ENCODE results near the gene USP22.

The USP22 gene

DNA sequence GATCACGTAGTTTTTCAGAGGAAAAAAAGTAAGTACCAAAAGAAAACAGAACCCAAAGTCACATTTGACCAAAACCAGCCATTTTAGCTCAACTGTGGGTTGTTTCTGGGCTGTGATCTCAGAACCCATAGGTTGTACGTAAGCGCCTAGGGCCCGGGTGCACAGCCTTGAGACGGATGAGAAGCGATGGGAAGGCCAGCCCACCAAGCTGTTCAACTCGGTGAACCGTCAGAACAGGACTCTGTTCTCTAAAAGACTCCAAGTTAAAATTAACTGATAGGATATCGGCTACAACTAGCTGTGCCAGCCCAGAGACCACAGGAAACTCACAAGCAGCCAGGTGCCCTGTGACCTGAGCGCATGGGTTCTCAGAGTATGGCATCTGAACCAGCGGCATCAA lies 28.3 kb downstream of the USP22 start:
- no peak overlapping the region for H3K4me3 ChIP-seq (ENCODE audit: low read depth, low read length)
- TF ChIP-seq, protein P1, sequence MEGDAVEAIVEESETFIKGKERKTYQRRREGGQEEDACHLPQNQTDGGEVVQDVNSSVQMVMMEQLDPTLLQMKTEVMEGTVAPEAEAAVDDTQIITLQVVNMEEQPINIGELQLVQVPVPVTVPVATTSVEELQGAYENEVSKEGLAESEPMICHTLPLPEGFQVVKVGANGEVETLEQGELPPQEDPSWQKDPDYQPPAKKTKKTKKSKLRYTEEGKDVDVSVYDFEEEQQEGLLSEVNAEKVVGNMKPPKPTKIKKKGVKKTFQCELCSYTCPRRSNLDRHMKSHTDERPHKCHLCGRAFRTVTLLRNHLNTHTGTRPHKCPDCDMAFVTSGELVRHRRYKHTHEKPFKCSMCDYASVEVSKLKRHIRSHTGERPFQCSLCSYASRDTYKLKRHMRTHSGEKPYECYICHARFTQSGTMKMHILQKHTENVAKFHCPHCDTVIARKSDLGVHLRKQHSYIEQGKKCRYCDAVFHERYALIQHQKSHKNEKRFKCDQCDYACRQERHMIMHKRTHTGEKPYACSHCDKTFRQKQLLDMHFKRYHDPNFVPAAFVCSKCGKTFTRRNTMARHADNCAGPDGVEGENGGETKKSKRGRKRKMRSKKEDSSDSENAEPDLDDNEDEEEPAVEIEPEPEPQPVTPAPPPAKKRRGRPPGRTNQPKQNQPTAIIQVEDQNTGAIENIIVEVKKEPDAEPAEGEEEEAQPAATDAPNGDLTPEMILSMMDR (conservative IDR thresholded peaks at IDR 0.05; ENCODE audit: low read depth, low read length) = no peak
- DNase-seq (ENCODE audit: low read depth) = no peak

- no peak overlapping the region for H3K4me3 ChIP-seq (ENCODE audit: low read depth, low read length)
- DNase-seq (ENCODE audit: low read depth) = no peak
- TF ChIP-seq, protein P1 (conservative IDR thresholded peaks at IDR 0.05; ENCODE audit: low read depth, low read length) = no peak
Observed at GRCh38 chr17:21013983-21014382, 28.8 kb downstream of the USP22 start.

DNA sequence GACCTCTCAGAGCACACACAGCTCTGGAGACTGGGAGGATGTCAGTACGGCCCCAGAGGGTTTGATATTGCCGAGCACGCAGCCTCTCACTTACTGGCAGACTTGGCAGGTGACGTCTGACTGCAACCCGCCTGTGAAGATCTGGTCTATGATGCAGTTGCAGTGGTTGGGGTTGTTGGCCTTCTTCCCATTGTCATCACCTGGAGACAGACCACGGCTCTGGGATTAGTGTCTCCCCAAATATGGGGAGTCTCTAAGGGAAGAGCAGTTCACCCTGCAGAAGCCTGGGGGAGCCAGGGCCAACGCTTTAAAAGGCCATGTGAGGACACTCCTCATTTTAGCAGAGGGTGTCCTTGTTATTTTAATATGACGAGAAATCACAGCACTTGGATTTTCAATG lies 30.1 kb downstream of the USP22 start:
- H3K4me3 ChIP-seq (ENCODE audit: low read depth, low read length) = no peak overlapping the region
- TF ChIP-seq, protein P1 (conservative IDR thresholded peaks at IDR 0.05; ENCODE audit: low read depth, low read length) = peak; percentile 20
- DNase-seq (ENCODE audit: low read depth) = no peak

DNA sequence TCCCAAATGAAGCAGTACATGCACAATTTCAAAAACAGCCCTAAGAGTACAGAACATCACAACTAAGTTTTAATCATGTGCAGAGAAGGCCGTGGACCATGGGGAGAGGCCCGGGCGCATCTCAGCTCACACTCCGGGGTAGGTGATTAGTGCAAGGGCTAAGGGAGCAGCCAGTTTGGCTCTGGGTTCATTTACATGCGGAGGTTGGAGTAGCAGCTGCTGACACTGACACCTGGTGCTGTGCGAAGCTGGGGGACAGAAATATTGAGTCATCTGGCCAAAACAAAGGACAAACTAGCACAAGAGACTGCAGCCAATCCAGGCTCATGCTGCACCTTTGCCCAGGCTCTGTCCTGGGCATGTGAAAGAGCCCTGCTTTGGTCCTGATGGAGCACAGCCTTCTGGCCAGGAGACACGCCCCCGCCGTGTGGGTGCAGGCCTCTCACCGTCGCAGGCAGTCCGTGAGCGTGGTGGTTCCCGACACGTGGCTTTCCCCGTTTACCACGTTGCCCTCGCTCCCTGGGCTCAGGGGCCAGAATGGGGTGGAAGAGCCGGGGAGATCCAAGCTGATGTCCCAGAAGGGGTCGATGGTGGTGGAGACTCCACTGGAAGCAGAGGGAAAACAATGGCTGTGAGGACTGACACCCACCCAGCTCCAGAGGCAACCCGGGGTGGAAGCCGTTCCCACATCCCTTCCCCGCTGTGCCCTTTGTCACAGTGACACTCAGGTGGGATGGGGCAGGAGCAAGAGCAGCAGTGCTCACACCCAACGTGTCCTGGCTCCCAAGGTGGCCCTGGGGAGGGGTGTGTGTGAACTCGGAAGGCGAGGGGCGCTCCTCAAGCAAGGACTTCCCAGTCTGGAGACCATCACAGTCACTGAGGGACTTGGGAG lies 31.9 kb downstream of the USP22 start:
- TF ChIP-seq, protein P1 (conservative IDR thresholded peaks at IDR 0.05; ENCODE audit: low read depth, low read length) = no peak
- no peak overlapping the region for H3K4me3 ChIP-seq (ENCODE audit: low read depth, low read length)
- no peak for DNase-seq (ENCODE audit: low read depth)

DNA sequence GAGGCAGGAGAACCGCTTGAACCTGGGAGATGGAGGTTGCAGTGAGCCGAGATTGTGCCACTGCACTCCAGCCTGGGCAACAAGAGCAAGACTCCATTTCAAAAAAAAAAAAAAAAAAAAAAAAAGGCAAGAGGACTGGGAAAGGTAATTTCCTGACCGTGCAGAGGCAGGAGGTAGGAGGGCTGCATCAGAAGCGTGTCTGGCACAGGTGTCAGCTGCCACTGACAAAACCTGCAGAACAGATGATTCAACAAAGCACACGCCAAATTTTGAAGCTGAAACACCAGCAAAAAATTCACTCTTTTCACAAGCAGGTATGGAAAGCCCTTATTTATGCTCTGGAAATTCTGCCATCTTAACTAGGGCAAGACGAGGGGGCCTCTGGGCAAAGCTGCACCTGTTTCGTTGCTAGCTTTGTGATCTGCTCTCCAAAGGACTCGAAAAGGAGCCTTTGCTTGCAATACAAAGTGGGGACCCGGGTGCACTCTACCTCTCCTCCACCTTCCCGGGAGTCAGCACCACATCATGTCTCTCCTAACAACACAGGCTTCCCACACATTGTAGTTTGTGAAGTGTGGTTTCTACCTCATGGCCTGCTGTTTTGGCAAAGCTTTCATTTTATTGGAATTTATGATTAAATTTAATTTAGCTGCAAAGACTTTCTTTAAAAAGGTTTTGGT lies 33.7 kb downstream of the USP22 start:
- TF ChIP-seq, protein P1 (conservative IDR thresholded peaks at IDR 0.05; ENCODE audit: low read depth, low read length) = no peak
- DNase-seq (ENCODE audit: low read depth) = no peak
- H3K4me3 ChIP-seq (ENCODE audit: low read depth, low read length) = no peak overlapping the region

DNA sequence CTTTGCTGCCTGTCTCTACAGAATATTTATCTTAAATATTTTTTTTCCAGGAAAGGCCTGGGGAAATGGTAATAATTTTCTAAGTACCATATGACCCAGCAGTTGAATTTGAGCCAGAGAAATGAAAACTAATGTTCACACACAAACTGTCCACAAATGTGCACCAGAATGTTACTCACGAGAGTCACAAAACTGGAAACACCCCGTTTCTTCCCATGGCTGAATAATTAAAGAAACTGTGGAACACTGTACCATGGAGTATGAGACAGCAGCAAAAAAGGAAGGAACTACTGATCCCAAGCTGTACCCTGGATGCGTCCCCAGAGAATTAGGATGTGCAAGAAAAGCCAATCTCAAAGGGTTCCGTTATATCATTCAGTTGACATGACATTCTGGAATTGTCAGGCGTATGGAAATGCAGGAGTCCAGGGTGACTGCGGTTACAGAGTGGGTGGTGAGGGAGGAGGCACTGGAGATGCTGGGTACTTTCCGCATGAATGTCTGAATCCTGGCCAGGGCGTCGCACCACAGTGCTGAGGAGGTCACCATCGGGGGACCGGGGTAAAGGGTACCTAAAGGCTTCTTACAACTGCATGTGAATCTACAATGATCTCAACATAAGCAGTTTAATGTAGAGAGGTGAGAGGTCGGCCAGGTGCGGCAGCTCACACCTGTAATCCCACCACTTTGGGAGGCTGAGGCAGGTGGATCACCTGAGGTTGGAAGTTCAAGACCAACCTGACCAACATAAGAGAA lies 34.5 kb downstream of the USP22 start:
- no peak overlapping the region for H3K4me3 ChIP-seq (ENCODE audit: low read depth, low read length)
- TF ChIP-seq, protein P1 (conservative IDR thresholded peaks at IDR 0.05; ENCODE audit: low read depth, low read length) = no peak
- DNase-seq (ENCODE audit: low read depth) = no peak
